ENCODE results near the gene ELFN2. TPM values are rescaled to one million over a fixed set of nuclear protein-coding genes. Genes with fewer than 3 reads are reported as not detected.

The ELFN2 gene
- total RNA-seq, 4 donors from 2014 or later: under 0.01 to 0.19 (median 0.16) TPM; not detected in 1

DNA sequence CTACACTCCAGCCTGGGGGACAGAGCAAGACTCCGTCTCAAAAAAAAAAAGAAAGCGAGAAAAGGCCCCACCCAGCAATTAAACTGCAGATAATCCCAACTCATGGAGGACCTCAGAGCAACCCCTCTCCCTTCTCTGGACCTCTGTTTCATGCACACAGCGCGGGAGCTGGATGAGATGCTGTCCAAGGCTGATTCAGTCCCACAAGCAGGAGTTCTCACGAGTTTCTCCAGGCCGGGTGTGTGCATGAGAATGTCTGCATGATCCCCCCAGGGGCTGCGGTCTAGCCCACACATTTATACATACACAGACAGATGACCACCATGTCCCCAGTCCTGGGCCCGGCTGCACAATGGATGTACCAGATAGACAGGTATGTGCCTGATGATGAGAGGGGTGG is 19.4 kb downstream of the ELFN2 start:
- Histone ChIP-seq H3K4me3 (no peak overlapping the region), H3K36me3 (no peaks in the 10 kb centered on the region), H3K9me3 (no peaks in the 10 kb centered on the region), H3K4me1 (no peaks in the 10 kb centered on the region), H3K27ac (no peak overlapping the region), H3K27me3 (peaks cover 88% of the 10 kb centered on the region)
- no peak for TF ChIP-seq EP300 (IDR thresholded peaks at IDR 0.05)
- ATAC-seq: no peak
- 70% methylated on average over 2 to 6 of the region's 8 CpGs for WGBS, 2 donors (ENCODE audit: low coverage in 1 of 2)

DNA sequence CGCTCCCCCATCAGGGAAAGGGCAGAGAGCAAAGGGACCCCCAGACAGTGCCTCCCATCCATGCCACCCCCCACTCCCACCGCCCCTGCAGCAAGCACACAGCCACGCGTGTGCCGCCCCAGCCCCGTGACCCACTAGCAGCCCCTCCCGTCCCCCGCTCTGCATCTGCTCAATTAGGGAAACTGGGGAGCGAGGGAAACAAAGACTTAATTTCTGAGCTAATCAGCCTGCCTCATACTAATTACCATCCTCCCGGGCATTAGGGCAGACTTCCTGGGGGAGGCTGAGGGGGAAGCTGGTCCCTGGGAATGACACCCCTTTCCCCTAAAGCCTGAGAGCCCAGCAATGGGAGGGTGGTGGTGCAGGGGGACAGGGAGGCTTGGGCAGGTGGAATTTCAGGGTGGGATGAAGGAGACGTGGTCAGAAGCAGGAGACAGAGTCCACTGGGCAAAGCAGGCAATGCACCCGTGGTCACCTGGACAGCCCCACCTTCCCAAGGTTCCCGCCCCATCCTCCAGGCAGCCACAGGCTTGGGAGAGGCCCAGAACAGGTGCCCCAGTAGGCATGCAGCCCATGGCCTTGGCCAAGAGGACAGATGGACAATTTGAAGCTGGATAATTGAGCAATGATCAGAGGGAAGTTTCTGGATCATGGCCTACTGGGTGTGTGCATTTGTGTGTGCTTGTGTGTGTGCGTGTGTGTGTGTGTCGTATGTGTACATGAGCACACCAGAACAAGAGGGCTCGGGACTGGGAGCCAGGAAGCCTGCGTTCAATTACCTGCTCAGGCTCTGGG is 20.6 kb downstream of the ELFN2 start:
- TF ChIP-seq, protein P1, sequence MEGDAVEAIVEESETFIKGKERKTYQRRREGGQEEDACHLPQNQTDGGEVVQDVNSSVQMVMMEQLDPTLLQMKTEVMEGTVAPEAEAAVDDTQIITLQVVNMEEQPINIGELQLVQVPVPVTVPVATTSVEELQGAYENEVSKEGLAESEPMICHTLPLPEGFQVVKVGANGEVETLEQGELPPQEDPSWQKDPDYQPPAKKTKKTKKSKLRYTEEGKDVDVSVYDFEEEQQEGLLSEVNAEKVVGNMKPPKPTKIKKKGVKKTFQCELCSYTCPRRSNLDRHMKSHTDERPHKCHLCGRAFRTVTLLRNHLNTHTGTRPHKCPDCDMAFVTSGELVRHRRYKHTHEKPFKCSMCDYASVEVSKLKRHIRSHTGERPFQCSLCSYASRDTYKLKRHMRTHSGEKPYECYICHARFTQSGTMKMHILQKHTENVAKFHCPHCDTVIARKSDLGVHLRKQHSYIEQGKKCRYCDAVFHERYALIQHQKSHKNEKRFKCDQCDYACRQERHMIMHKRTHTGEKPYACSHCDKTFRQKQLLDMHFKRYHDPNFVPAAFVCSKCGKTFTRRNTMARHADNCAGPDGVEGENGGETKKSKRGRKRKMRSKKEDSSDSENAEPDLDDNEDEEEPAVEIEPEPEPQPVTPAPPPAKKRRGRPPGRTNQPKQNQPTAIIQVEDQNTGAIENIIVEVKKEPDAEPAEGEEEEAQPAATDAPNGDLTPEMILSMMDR (IDR thresholded peaks at IDR 0.05): no peak
- TF ChIP-seq POLR2AphosphoS5 (IDR thresholded peaks at IDR 0.05): no peak
- TF ChIP-seq POLR2A (IDR thresholded peaks at IDR 0.05): no peak
- no peak for TF ChIP-seq EP300 (IDR thresholded peaks at IDR 0.05)
- 54 to 69% methylated on average over 2 to 5 of the region's 17 CpGs for WGBS, 2 donors (ENCODE audit: low coverage in 1 of 2)
- no peak for ATAC-seq
- Histone ChIP-seq H3K4me1 (peaks cover 0 to under 1% (median 0%) of the 10 kb centered on the region in 3 donors), H3K36me3 (no peaks in the 10 kb centered on the region), H3K4me3 (no peak overlapping the region), H3K27me3 (peaks cover 84% of the 10 kb centered on the region), H3K9me3 (no peaks in the 10 kb centered on the region), H3K27ac (no peak overlapping the region)

- WGBS, 2 donors (ENCODE audit: low coverage in 1 of 2): 74% methylated on average over 10 of the region's 11 CpGs; no CpG with 5 or more reads in 1 of the 2 donors
- peaks cover 0 to 6% (median 0%) of the 10 kb centered on the region in 3 donors for H3K4me1 ChIP-seq
- no peaks in the 10 kb centered on the region for H3K9me3 ChIP-seq
- ATAC-seq: no peak
- H3K4me3 ChIP-seq: no peak overlapping the region
- H3K36me3 ChIP-seq: no peaks in the 10 kb centered on the region
- no peak overlapping the region for H3K27ac ChIP-seq
- peaks cover 68% of the 10 kb centered on the region for H3K27me3 ChIP-seq
- TF ChIP-seq POLR2A (IDR thresholded peaks at IDR 0.05) (no peak), EP300 (IDR thresholded peaks at IDR 0.05) (no peak), POLR2AphosphoS5 (IDR thresholded peaks at IDR 0.05) (no peak)
- TF ChIP-seq, protein P1 (IDR thresholded peaks at IDR 0.05): no peak
These were observed 23.2 kb downstream of the ELFN2 start for GRCh38 chr22:37404091-37404490.

DNA sequence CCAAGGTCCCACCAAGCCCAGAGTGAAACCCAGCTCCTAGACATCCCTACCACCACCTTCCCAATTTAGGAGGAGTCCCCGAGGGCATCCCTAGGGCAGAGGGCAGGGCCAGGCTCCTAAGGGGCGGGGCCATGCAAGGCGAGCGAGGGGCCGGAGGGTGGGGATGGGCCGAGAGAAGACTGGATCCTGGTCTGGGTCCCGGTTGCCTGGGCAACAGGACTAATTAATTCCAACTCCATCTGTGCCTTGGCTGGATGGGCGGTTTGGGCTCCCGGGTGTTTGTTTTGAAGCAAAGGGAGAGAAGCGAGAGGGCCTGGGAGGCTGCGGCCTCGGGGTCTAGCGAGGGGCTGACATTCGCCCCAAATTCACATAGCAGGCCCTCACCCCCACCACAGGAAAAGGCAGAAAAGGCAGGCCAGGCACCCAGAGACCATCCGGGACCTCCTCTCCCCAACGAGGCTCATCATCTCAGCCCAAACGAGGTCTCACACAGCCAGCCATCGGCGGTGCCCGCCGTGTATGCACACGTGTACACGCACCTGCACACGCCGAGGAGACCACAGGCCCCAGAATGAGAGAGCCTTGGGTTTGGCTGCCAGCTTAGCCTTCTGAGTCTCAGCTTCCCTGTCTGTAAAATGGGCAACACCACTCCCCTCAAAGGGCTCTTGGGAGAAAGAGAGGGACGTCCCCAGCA is 23.9 kb downstream of the ELFN2 start:
- 66% methylated on average over 10 of the region's 26 CpGs; no CpG with 5 or more reads in 1 of the 2 donors for WGBS, 2 donors (ENCODE audit: low coverage in 1 of 2)
- TF ChIP-seq POLR2A (IDR thresholded peaks at IDR 0.05) (no peak), POLR2AphosphoS5 (IDR thresholded peaks at IDR 0.05) (no peak), EP300 (IDR thresholded peaks at IDR 0.05) (no peak)
- TF ChIP-seq, protein P1 (IDR thresholded peaks at IDR 0.05): no peak
- no peak overlapping the region for H3K27ac ChIP-seq
- ATAC-seq: no peak
- H3K36me3 ChIP-seq: no peaks in the 10 kb centered on the region
- H3K4me1 ChIP-seq: peaks cover 0 to 6% (median 0%) of the 10 kb centered on the region in 3 donors
- H3K27me3 ChIP-seq: peaks cover 70% of the 10 kb centered on the region
- no peak overlapping the region for H3K4me3 ChIP-seq
- H3K9me3 ChIP-seq: no peaks in the 10 kb centered on the region

GRCh38 chr22:37402184-37402506 is 25.1 kb downstream of the ELFN2 start:
- Histone ChIP-seq H3K4me3 (no peak overlapping the region), H3K36me3 (no peaks in the 10 kb centered on the region), H3K27ac (no peak overlapping the region), H3K27me3 (peaks cover 72% of the 10 kb centered on the region), H3K4me1 (peaks cover 0 to 6% (median 0%) of the 10 kb centered on the region in 3 donors), H3K9me3 (no peaks in the 10 kb centered on the region)
- 67 to 83% methylated on average over 1 to 4 of the region's 10 CpGs for WGBS, 2 donors (ENCODE audit: low coverage in 1 of 2)
- TF ChIP-seq EP300 (IDR thresholded peaks at IDR 0.05) (no peak), POLR2A (IDR thresholded peaks at IDR 0.05) (no peak)
- ATAC-seq: peak; percentile 8
